Activated T-cell treated with anti-CD3 and anti-CD28 coated beads for 1 hour (primary cell): ENCODE data around the gene CIZ1.

ENCODE experiments used
- DNase-seq: peaks from one replicate; pipeline ENCODE4 v3.0.0-alpha.2; 2020; ENCODE audit warnings: low read depth

CIZ1 gene

DNA sequence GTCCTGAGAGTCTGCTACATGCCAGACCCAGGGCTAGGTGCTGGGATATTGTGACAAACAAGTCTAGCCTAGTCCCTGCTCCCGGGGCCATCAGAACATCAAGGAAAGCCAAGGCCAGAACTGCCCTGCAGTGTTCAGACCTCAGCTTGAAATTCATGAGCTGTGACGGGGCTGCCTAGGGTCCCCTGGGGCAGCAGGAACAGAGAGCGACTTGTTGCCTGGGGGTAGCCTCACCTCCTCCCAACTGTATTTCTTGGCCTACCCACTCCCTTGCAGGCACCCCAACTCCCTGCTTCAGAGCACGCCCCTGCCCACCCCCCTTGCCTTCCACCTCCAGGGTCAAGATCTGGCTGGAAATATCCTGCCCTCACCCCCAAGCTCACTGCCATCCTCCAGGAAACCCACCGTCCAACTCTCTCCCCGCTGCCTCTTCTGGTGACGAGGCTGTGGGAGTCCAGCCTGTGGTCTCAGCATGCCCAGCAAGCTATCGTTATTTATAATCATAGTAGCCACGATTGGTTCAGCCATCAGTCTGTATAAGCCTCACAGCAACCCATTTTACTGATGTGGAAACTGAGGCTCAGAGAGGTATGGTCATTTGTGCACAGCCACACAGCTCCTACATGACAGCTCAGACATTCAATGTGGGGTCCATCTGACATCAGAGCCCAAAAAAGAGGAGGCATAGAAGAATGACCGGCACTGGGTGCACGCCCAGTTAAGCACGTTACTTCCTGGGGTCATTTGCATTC, 22.6 kb upstream of the CIZ1 start:
- DNase-seq: no peak

DNA sequence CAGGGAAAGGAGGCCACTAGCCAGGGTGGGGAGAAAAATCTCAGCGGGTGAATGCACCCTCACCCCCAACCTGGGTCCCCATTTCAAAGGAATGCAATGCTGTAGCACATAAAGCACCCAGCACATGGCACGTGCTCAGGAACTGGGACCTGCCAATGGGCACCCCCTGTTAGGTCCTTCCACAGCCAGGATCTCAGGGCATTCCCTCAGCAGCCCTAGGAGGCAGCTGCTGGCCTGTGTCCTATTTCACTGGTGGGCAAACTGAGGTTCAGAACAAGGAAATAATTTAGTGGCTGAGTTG, 20.6 kb upstream of the CIZ1 start:
- no peak for DNase-seq

DNA sequence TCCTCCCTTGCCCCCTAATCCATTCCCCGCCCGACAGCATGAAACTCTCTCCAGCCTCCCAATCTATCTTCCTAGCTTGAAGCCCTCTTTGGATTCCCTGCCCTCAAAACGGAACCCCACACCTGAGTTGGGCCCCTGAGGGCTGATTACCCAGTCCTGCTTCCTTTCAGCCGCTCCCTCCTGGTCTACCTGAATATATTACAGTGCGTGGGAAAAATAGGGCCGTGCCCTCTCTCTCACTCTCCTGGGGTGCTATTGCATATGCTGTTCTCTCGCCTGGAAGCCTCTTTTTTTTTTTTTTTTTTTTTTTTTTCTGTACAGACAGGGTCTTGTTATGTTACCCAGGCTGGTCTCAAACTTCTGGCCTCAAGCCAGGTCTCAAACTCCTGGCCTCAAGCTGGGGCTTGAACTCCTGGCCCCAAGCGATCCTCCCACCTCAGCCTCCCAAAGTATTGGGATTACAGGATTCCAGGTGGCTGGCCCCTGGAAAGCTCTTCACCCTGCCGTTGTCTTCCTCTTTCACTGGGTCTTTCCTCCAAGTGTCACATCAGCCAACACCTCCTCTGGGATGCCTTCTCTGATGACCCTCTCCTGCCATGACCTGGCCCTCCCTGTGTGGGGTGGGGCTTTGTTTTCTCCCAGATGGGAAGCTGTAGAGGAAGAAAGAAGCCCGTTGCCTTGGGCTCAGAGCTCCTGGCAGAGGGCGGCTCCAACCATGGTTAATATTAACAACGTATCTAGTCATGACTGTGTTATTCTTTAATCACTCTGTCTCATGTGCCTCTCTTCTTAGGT, 20.0 kb upstream of the CIZ1 start:
- no peak for DNase-seq

- no peak for DNase-seq
Observed at GRCh38 chr9:128208946-128209669, 17.7 kb upstream of the CIZ1 start.

DNA sequence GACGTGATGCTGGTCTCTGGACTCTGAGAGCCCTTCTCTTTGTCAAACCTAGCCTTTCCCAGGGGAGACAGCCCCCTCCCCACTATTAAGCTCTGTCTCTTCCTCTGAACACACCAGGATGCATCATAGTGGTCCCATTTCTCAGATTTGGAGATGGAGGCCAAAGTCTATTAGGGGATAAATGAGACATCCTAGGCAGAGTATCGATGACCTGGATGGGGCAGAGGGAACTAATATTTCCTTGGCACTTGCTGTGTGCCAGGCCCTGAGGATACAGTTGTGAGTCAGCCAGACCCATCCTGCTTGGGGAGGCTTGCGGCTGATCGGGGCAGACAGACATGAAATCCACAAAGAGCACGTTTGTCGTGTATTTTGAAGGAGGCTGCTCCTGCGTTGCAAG, 17.0 kb upstream of the CIZ1 start:
- no peak for DNase-seq

GRCh38 chr9:128206916-128207910, 15.8 kb upstream of the CIZ1 start:
- DNase-seq: no peak

DNA sequence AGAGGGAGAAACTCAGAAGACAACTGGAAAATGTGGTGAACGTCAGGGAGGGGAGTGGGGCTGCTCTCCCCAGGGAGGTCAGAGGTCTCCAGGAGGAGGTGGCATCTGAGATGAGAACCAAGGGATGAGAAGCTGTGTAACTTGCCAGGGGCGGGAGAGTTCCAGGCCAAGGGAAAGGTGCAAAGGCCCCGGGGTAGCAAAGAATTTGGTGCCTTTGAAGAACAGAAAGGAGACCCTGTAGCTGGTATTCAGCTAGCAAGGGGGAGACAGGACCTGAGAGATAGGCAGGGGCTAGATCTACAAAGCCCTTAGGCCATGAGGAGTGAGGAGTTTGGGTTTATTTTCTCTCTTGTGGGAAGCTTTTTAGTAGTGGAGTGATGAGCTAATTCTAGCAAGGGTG, 15.1 kb upstream of the CIZ1 start:
- no peak for DNase-seq

DNA sequence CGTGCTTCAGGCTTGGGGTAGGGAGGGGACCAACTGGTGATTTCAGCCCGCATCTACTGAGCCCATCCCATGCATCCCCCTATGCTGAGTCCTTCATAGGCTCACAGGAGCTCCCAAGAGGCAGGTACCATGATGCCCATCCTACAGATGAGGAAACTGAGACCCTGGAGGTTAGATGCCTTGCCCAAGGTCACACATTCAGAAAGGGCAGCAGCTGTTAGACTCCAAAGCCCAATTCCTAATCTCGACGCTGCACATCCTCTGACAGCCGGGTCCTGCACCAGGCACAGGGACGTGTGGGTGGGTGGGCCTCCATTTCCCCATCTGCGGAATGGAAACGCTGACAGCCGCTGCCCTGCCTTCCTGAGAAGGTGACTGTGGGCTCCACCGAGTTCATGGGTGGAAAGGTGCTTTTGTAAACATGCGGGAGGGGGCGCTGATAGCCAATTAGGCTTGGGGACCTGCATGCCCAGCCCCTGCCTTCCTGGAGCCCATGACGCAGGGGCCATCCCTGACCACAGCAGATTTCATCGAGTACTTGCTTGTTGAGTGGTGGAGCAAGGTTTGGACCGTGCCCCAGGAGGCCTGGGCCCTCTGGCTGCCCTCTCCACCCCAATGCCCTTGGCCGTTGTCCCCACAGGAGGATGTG, 14.0 kb upstream of the CIZ1 start:
- no peak for DNase-seq

DNA sequence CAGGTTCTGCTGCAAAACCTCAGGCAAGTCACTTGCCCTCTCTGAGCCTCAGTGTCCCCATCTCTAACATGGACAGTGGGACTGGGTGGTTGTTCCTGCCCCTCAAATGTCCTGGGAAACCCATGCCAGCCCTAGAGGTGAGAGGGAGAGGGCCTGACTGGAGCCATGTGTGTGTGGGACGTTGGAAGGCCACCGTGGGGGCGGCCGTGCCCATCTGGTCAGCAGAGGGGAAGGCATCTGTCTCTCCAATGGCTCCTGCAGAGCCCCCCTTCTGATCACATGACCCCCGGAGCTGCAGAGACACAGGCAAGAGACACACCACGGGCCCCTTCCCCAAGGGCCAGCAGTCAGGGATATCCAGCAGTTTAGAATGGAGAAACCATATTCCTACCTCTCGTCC, 13.5 kb upstream of the CIZ1 start:
- no peak for DNase-seq

DNA sequence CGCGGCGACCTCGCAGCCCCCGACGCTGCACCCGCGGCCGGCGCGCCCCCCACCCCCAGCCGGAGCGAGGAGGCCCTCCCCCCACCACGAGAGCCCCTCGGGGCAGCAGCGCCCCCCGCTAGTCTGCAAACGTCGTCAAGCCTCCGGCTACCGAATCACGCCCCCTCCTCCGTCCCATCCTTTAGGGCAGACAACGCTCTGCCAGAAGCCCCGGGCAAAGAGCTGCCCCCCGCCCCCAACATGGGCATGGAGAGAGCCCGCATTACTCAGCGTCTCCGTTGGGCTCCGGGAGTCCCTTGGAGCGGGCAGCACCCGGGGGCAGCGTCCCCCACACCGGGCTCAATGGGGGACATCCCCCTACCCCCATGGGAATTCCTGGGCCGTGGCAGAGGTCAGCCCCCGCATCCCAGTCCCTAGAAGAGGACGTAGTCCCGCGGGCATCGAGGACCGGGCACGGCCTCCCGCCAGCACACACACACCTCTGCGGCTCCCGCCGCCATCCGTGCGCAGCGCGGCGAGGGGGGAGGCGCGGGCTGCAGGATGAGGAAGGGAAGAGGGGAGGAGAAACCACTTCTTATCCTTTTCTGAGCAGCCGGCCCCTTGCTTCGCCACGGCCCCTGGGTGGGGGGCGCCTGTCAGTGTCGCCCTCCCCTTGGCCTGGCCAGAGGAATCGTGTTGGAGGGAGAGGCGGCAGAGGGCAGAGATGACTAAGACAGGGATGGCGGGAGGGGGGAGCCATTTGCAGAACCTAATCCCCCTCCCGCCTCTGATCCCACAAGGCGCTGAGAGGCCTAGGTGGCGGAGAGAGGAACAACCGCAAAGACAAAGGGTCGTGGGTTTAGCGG, 12.6 kb upstream of the CIZ1 start:
- DNase-seq: no peak

GRCh38 chr9:128203024-128203706, 11.8 kb upstream of the CIZ1 start, which contains the start of gene DNM1:
DNM1 (plus strand) TSS chr9:128203379; CDS start chr9:128203471, 92 bp downstream.
- peak; percentile 55 for DNase-seq

- DNase-seq: no peak
Observed at GRCh38 chr9:128202648-128203023, 11.3 kb upstream of the CIZ1 start.

GRCh38 chr9:128201441-128202369, 10.3 kb upstream of the CIZ1 start:
- DNase-seq: no peak

DNA sequence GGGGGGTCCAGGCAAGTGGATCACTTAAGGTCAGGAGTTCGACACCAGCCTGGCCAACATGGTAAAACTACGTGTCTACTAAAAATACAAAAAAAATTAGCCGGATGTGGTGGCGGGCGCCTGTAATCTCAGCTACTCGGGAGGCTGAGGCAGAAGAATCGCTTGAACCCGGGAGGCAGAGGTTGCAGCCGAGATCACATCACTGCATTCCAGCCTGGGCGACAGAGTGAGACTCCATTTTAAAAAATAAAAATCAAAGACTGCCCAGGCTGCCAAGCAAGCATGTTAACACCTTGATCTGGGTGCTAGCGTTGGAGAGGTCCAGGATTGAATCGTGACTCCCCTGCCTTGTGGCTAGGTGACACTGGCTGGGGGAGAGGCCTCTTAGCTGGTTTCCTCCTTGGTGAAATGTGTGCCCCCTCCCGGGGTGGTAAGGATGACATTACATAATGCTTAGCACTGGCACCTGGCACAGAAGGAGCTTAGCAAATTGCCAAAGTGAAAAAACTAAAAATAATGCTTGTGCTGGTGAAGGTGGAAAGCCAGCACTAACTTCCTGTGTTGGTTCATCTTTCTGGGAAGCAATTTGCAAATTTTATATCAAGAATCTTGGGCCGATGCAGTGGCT, 2.2 kb upstream of the CIZ1 start:
- no peak for DNase-seq

DNA sequence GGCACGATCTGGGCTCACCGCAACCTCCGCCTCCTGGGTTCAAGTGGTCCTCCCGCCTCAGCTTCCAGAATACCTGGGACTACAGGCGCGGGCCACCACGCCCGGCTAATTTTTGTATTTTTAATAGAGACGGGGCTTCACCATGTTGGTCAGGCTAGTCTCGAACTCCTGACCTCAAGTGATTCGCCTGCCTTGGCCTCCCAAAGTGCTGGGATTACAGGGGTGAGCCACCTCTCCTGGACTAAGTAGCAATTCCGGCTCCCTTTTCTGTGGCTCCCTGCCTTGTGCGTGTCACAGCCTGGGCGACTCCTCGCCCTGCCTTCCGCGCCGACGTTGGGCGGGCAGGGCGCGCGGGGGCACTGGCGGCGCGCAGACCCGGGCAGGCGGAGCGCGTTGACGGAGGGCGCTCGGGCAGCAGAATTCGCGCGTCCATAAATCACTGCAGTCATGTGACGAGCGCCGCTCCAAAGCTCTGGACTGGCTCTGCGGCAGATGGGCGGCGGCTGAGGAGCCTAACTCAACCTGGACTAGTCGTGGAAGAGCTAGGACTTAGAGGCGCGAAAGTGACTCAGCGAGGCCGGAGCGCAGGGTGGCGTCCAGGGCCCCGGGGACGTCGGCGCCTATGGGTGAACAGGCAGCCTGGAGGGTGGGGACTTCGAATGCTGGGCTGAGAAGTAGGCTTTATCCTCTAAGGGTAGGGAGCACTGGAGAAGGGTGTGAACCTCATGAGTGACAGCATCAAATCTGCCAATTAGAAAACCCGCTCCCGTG, 1.4 kb upstream of the CIZ1 start:
- DNase-seq: peak; percentile 32

DNA sequence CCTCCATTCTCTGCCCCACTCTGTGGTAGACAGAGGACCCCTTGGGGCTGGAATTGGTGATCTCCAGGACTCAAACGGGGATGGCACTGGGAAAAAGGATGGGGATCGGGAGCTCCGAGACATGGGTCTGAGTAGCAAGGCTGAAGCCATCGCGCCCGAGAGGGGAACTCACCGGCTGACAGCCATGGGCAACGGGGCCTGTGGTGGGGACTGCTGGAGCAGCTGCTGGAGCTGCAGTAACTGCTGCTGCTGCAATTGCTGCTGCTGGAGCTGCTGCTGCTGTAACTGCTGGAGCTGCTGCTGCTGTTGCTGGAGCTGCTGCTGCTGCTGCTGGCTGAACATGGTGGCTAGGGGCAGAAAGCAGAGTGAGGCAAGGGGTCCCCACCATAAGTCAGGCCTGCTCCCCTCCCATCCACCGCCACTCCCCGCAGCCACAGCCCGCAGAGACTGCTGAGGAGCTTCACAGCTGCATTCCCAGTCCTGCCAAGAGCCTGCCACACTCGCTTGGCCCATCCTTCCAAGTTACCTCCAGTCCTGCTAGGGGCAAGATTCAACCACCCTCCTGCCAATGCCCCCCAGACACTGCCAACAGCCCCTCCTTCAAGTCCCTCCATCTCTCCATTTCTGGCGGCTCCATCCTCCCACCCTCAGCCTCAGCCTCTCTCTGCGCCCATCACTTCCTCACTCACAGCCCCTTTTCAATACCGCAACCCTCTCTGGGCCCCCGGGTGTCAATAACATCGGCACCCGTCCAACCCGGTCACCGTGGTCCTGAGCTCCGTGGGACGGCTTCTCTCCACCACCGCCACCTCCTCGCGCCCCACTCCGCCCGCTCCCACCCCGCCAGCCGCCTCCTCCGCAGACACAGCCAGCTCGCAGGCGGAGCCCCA, 611 bp downstream of the CIZ1 start:
- DNase-seq: no peak
